Lower leg skin (tissue), 3 donors: Measurements from ENCODE around the gene CTBP2.

Experiments
- POLR2A ChIP-seq, 2 donors: fragments of 450-650 bp; IDR thresholded peaks; one replicate each; pipeline ENCODE4 v1.6.1; 2016 to 2017; ENCODE audit warnings: antibody characterized with exemption in 2 of 2, mild to moderate bottlenecking in 1 of 2, moderate library complexity in 1 of 2
- TF ChIP-seq, protein P1 (sequence below), 3 donors: fragments of 450-650 bp; IDR thresholded peaks; one replicate each; pipeline ENCODE4 v1.5.1; 2016; ENCODE audit warnings: antibody characterized with exemption in 3 of 3, mild to moderate bottlenecking in 3 of 3, moderate library complexity in 2 of 3

GRCh38 chr10:124942317-124943169 is 217.8 kb downstream of the CTBP2 start:
- TF ChIP-seq, protein P1, sequence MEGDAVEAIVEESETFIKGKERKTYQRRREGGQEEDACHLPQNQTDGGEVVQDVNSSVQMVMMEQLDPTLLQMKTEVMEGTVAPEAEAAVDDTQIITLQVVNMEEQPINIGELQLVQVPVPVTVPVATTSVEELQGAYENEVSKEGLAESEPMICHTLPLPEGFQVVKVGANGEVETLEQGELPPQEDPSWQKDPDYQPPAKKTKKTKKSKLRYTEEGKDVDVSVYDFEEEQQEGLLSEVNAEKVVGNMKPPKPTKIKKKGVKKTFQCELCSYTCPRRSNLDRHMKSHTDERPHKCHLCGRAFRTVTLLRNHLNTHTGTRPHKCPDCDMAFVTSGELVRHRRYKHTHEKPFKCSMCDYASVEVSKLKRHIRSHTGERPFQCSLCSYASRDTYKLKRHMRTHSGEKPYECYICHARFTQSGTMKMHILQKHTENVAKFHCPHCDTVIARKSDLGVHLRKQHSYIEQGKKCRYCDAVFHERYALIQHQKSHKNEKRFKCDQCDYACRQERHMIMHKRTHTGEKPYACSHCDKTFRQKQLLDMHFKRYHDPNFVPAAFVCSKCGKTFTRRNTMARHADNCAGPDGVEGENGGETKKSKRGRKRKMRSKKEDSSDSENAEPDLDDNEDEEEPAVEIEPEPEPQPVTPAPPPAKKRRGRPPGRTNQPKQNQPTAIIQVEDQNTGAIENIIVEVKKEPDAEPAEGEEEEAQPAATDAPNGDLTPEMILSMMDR (IDR thresholded peaks at IDR 0.05), result no peak
- no peak for TF ChIP-seq POLR2A (IDR thresholded peaks at IDR 0.05)
